Activated gamma-delta T cell (primary cell): ENCODE results near the gene GJC2.

ENCODE experiments used
- DNase-seq: peaks from one replicate; lab custom pipeline; 2025; lab: John Stamatoyannopoulos, UW

GJC2 gene

GRCh38 chr1:228194921-228195812 is 45.4 kb downstream of the GJC2 start:
- DNase-seq, result no peak

- no peak for DNase-seq
These were observed 47.9 kb downstream of the GJC2 start for GRCh38 chr1:228197555-228198147.

DNA sequence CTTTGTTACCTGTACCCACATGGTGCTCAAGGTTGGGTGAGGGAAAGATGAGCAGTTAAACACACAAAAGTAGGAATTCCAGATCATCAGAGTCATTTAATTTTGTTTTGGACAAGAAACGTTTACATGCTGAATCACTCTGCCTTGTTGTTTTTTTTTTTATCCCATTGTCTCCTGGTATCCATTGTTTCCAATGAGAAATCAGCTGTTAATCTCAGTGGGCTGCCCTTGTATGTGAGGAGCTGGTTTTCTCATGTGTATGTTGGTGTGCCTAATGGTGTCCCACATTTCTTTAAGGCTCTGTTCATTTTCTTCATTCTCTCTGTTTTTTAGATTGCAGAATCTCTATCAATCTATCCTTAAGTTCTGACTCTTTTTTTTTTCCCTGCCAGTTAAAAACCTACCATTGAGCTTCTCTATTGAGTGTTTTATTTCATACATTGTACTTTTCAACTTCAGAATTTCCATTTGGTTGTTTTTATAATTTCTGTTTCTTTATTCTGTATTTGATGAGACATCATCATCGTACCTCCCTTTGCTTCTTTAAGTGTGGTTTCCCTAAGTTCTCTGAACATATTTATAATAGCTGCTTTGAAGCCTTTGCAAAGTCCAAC is 49.4 kb downstream of the GJC2 start:
- DNase-seq, result no peak

DNA sequence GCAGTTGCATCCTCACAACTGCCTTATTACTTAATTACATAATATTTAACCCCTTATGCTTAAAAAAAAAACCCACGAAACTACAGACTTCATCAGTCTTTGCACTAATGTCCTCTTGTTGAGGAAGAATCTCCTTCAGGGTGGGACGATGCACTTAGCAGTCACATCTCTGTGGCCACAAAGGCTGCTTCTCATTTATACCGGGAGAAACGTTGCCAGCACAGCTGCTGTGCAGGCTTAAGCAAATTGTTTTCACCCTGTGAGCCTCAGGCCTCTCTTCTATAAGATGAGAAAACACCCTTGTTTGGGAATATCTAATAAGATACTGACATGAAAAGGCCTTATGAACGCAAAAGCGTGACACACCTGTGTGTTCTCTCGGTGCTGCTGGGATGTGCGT is 55.2 kb downstream of the GJC2 start:
- no peak for DNase-seq

- no peak for DNase-seq
These were observed 56.1 kb downstream of the GJC2 start for GRCh38 chr1:228205526-228206436.

DNA sequence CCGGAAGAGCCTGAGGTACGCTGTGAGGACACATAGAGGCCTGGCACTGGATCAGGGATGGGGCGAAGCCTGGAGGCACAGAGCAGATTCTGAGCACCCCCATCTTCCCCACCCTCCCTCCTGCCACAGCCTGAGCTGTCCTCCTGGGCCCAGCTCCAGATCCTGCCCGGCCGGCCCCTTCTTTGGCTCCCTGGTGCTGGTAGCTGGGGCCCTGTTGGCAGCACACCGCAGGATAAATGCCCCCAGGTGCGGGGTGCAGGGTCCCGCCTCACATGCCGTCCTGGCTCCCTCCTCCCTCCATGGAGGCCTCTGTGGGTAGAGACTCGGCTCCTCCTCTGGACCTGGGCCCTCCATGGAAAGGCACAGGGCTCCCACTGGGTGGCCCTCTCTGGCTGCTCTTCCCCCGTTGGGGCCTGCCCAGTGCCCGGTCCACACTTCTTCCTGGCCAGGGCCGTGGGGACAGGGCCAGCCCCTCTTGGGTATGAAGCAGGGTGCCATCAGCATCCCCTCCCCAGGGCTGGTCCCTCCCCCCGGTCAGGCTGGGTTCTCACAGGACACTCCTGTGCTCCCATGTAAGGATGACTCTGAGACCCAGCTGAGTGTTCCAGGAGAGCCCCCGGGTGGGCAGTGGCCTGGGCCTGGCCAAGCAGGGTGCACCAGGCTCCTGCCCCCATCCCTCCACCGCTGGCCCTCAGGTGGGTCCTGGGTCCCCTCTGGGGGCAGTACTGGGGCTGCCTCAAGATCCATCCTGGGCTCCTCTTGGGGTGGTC is 57.0 kb downstream of the GJC2 start:
- DNase-seq, result no peak

DNA sequence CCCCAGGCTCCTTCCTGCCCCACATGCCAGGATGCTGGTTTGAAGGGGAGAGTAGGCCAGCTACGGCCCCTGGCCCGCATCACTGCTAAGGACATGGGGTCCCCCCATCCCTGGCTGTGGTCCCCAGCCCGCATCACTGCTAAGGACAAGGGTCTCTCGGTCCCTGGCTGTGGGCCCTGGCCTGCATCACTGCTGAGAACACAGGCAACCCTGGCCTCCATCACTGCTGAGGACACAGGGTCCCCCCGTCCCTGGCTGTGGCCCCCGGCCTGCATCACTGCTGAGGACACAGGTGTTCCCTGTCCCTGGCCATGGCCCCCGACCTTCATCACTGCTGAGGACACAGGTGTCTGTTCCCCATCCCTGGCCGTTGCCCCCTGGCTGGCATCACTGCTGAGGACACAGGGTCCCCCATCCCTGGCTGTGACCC is 57.7 kb downstream of the GJC2 start:
- no peak for DNase-seq

DNA sequence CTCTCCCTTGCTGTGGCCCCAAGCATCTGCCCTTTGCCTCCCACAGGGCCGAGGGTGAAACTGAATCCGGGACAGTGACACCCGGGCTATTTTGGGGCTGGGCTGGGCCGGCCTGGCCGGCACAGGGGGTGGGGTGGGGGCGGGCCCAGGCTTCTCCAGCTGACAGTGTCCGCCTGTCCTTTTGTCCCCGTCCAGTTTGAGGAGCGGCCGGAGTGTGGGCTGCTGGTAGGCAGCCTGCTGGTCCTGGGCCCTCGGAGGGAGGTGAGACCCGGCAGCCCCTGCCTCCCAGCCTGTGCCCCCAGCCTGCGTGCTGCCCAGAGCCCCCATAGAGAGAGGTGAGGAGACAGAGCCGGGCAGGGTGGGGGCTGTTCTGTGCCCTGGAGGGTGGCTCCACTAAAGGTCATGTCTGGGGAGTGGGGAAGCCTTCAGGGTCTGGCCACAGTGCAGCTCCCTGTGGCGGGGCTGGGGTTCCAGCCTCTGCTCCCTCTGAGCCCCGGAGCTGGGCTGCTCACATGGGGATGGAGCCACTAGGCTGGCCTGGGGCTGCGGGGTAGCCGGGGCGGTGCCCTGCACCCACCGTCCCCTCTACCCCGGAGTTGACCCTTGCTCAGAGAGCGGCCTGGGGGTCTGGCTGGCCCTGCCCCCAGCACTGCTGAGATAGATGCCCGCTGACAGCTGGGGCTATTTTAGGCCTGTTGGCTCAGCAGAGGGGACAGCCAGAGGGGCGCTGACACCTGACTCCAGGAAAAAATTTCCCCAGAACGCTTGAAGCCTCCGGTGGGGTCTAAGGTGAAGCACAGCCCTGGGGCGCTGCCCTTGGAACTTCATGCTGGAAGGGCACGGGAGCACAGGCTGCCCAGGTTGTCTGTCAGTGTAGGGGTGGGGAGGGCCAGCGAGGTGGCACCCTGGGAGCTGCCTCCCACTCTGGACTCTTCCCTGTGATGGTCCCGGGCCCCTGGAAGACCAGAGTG is 58.4 kb downstream of the GJC2 start, which contains the start of gene OBSCN:
Gene OBSCN, plus strand, starts transcription at position 194 of the 971 bp plus-strand sequence. CDS start 3,740 bp downstream, outside the sequence.
- no peak for DNase-seq

DNA sequence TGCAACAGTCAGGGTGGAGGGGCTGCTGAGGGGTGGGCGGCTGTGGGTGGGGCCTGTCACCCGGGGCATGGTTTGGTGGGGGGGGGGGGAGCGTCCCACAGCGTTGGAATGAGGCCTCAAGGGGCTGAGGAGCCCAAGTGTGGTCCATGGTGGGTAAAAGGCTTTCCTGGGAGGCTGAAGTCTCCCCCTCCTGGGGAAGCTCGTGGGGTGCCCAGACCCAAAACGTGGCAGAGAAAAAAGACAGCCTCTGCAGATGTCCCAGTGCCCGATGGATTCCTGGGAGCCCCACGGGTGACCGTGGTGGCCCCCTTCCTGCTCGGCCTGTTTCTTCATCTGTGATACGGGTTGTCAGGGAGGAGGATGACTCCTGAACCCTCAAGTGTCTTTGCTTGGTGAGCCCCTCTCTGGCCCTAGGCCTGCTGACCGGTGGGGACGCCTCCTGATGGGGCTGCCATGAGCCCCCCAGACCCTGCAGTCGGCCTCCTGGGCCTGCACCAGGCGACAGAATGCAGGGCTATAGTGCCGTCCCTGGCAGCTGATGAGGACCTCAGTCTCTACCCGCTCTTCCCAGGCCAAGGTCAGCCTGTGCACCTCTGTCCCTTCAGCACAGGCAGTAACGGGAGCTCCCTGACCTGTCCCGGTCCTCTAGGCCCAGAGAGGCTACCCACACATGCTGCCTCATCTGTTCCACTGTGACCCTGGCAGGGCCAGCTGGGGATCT is 59.3 kb downstream of the GJC2 start:
- no peak for DNase-seq
